ENCODE results near the gene KPTN.

The KPTN gene

GRCh38 chr19:47469363-47469700 is 14.7 kb downstream of the KPTN start:
- TF ChIP-seq CTCF (IDR thresholded peaks at IDR 0.05; ENCODE audit: low read depth, low read length) (no peak), EZH2phosphoT487 (IDR thresholded peaks at IDR 0.05; ENCODE audit: low read depth) (no peak)
- Histone ChIP-seq H3K27ac (ENCODE audit: low read length) (no peak overlapping the region), H3K79me2 (ENCODE audit: low read length) (no peaks in the 10 kb centered on the region), H3K9ac (ENCODE audit: low read length) (no peak overlapping the region), H3K27me3 (ENCODE audit: low read depth, low read length) (peaks cover 65% of the 10 kb centered on the region), H3K4me2 (ENCODE audit: low read length) (no peak overlapping the region), H3K4me3 (ENCODE audit: low read length) (no peak overlapping the region), H4K20me1 (ENCODE audit: insufficient read depth, low read length) (peaks cover 10% of the 10 kb centered on the region), H3K9me3 (ENCODE audit: insufficient read depth, low read length) (no peaks in the 10 kb centered on the region), H2AFZ (ENCODE audit: low read depth, low read length) (no peak overlapping the region), H3K4me1 (ENCODE audit: low read length) (peaks cover 11% of the 10 kb centered on the region), H3K36me3 (replicated peaks; ENCODE audit: low read depth, low read length) (no peaks in the 10 kb centered on the region)

GRCh38 chr19:47467914-47468313 is 16.1 kb downstream of the KPTN start:
- Histone ChIP-seq H3K27me3 (ENCODE audit: low read depth, low read length) (peaks cover 72% of the 10 kb centered on the region), H3K4me1 (ENCODE audit: low read length) (peaks cover 19% of the 10 kb centered on the region), H3K4me2 (ENCODE audit: low read length) (no peak overlapping the region), H3K79me2 (ENCODE audit: low read length) (no peaks in the 10 kb centered on the region), H2AFZ (ENCODE audit: low read depth, low read length) (no peak overlapping the region), H3K27ac (ENCODE audit: low read length) (no peak overlapping the region), H3K9me3 (ENCODE audit: insufficient read depth, low read length) (no peaks in the 10 kb centered on the region), H4K20me1 (ENCODE audit: insufficient read depth, low read length) (peaks cover 10% of the 10 kb centered on the region), H3K36me3 (replicated peaks; ENCODE audit: low read depth, low read length) (no peaks in the 10 kb centered on the region), H3K4me3 (ENCODE audit: low read length) (no peak overlapping the region), H3K9ac (ENCODE audit: low read length) (no peak overlapping the region)
- no peak for TF ChIP-seq CTCF (IDR thresholded peaks at IDR 0.05; ENCODE audit: low read depth, low read length)
- TF ChIP-seq EZH2phosphoT487 (IDR thresholded peaks at IDR 0.05; ENCODE audit: low read depth): no peak

GRCh38 chr19:47465957-47466356 is 18.1 kb downstream of the KPTN start:
- Histone ChIP-seq H3K27ac (ENCODE audit: low read length) (no peak overlapping the region), H2AFZ (ENCODE audit: low read depth, low read length) (no peak overlapping the region), H3K9ac (ENCODE audit: low read length) (no peak overlapping the region), H3K79me2 (ENCODE audit: low read length) (no peaks in the 10 kb centered on the region), H3K4me2 (ENCODE audit: low read length) (no peak overlapping the region), H4K20me1 (ENCODE audit: insufficient read depth, low read length) (peaks cover 15% of the 10 kb centered on the region), H3K36me3 (replicated peaks; ENCODE audit: low read depth, low read length) (no peaks in the 10 kb centered on the region), H3K9me3 (ENCODE audit: insufficient read depth, low read length) (no peaks in the 10 kb centered on the region), H3K27me3 (ENCODE audit: low read depth, low read length) (peaks cover 75% of the 10 kb centered on the region), H3K4me3 (ENCODE audit: low read length) (no peak overlapping the region), H3K4me1 (ENCODE audit: low read length) (peaks cover 35% of the 10 kb centered on the region)
- no peak for TF ChIP-seq EZH2phosphoT487 (IDR thresholded peaks at IDR 0.05; ENCODE audit: low read depth)
- no peak for TF ChIP-seq CTCF (IDR thresholded peaks at IDR 0.05; ENCODE audit: low read depth, low read length)

- Histone ChIP-seq H3K79me2 (ENCODE audit: low read length) (no peaks in the 10 kb centered on the region), H3K36me3 (replicated peaks; ENCODE audit: low read depth, low read length) (no peaks in the 10 kb centered on the region), H3K9me3 (ENCODE audit: insufficient read depth, low read length) (no peaks in the 10 kb centered on the region), H3K27me3 (ENCODE audit: low read depth, low read length) (peaks cover 68% of the 10 kb centered on the region), H3K4me2 (ENCODE audit: low read length) (peak overlapping the region; percentile 32), H3K4me3 (ENCODE audit: low read length) (no peak overlapping the region), H3K27ac (ENCODE audit: low read length) (no peak overlapping the region), H2AFZ (ENCODE audit: low read depth, low read length) (no peak overlapping the region), H4K20me1 (ENCODE audit: insufficient read depth, low read length) (peaks cover 15% of the 10 kb centered on the region), H3K9ac (ENCODE audit: low read length) (no peak overlapping the region), H3K4me1 (ENCODE audit: low read length) (peaks cover 35% of the 10 kb centered on the region)
- TF ChIP-seq EZH2phosphoT487 (IDR thresholded peaks at IDR 0.05; ENCODE audit: low read depth) (no peak), CTCF (IDR thresholded peaks at IDR 0.05; ENCODE audit: low read depth, low read length) (no peak)
Measured at GRCh38 chr19:47464675-47465419, 19.2 kb downstream of the KPTN start.
